ENCODE results near the gene IRF2BPL. TPM values are rescaled to one million over a fixed set of nuclear protein-coding genes. Genes with fewer than 3 reads are reported as not detected.

Gene IRF2BPL
- total and polyA plus RNA-seq, 4 experiments from 2014 or later, result 1.2 to 37.7 (median 20.2) TPM

DNA sequence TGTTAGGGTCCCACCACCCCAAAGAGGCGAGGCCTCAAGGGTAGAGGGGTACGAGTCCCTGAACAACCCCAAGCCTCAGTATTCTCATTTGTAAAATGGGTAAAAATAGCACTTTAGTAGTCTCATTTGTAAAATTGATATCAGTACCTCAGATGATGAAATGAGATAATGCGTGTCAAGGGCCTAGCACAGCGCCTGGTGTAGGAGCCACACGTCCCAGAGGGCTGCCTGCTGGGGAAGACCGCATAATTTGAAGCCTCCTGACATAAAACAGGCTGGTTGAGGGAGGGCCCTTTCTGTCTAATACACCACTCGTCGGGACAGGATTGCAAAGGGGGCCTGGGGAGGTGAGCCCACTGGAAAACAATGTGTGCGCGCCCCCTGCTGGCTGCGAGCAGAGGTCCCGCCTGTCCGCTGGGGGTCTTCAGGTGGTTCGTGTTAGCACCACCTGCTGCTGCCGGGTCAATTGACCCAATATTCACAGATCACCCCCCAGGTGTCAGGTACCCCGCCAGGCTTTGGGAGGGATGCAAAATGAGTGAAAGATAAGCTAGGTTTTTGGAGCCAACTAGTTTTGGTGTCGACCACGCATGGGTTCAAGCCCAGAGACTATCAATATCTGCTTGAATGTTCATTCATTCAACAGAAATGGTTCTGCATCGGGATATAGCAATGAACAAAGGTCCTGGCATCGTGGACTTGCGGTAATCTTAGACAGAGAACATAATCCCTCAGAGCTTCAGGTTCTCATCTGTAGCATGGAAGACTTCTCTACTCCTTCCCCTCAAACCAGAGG lies 24.7 kb upstream of the IRF2BPL start:
- intact Hi-C loops (cut with micrococcal nuclease), result loop anchor here (1.0 kb wide), 5 partner anchors 13 to 177 kb away; no protein-coding TSS in a partner anchor
- H3K4me3 ChIP-seq (ENCODE audit: low read length in 2 of 2), result no peak overlapping the region
- H3K4me1 ChIP-seq (ENCODE audit: insufficient read depth, low read length), result peaks cover 25% of the 10 kb centered on the region
- H3K9me3 Mint-ChIP-seq, result no peaks in the 10 kb centered on the region
- H3K27ac Mint-ChIP-seq, result peak overlapping the region in 6 of 7 donors; percentile 24 to 79 (median 49)
- no peaks in the 10 kb centered on the region for H3K36me3 ChIP-seq (ENCODE audit: insufficient read depth, low read length)
- H3K27me3 Mint-ChIP-seq, result no peaks in the 10 kb centered on the region
- DNase-seq, result peak; percentile 68 to 75 (median 69)
- H3K27me3 ChIP-seq (ENCODE audit: insufficient read depth, low read length), result no peaks in the 10 kb centered on the region
- no peak overlapping the region for H3K27ac ChIP-seq (ENCODE audit: low read depth, low read length)
- ChIA-PET CTCF (ENCODE audit: partially characterized antibody) (interaction anchor here (0.7 to 17.7 kb wide), 27 partner anchors 8 to 179 kb away, joined by 3 to 360 read pairs (median 8); partner anchors contain the start of gene IRF2BPL), POLR2A (ENCODE audit: partially characterized antibody) (interaction anchor here (0.7 to 5.2 kb wide), 12 partner anchors 11 to 140 kb away, joined by 3 to 38 read pairs (median 5); partner anchors contain the start of gene IRF2BPL)
- H3K4me1 Mint-ChIP-seq, result peaks cover 16 to 36% (median 22%) of the 10 kb centered on the region in 4 donors
- H3K36me3 Mint-ChIP-seq, result no peaks in the 10 kb centered on the region
- peak overlapping the region in 1 of 8 donors; percentile 51 for H3K4me3 Mint-ChIP-seq
- no peaks in the 10 kb centered on the region for H3K9me3 ChIP-seq (ENCODE audit: control insufficient read depth in 1 of 2, low read length in 2 of 2)

- Mint-ChIP-seq H3K27me3 (no peaks in the 10 kb centered on the region), H3K4me1 (peaks cover 17 to 37% (median 23%) of the 10 kb centered on the region in 4 donors), H3K27ac (peak overlapping the region in 3 of 7 donors; percentile 35 to 80 (median 53)), H3K4me3 (no peak overlapping the region), H3K36me3 (no peaks in the 10 kb centered on the region), H3K9me3 (no peaks in the 10 kb centered on the region)
- no peak overlapping the region for H3K4me3 ChIP-seq (ENCODE audit: low read length in 2 of 2)
- no peak overlapping the region for H3K27ac ChIP-seq (ENCODE audit: low read depth, low read length)
- H3K27me3 ChIP-seq (ENCODE audit: insufficient read depth, low read length), result no peaks in the 10 kb centered on the region
- intact Hi-C loops (cut with micrococcal nuclease), result loop anchor here (1.0 kb wide), 5 partner anchors 12 to 176 kb away; no protein-coding TSS in a partner anchor
- H3K9me3 ChIP-seq (ENCODE audit: control insufficient read depth in 1 of 2, low read length in 2 of 2), result no peaks in the 10 kb centered on the region
- ChIA-PET CTCF (ENCODE audit: partially characterized antibody) (interaction anchor here (0.8 to 17.7 kb wide), 17 partner anchors 8 to 178 kb away, joined by 3 to 360 read pairs (median 16); partner anchors contain the start of gene IRF2BPL), POLR2A (ENCODE audit: partially characterized antibody) (interaction anchor here (1.3 to 5.2 kb wide), 6 partner anchors 13 to 139 kb away, joined by 3 to 38 read pairs (median 18); partner anchors contain the start of gene IRF2BPL)
- no peaks in the 10 kb centered on the region for H3K36me3 ChIP-seq (ENCODE audit: insufficient read depth, low read length)
- no peak for DNase-seq
- peaks cover 25% of the 10 kb centered on the region for H3K4me1 ChIP-seq (ENCODE audit: insufficient read depth, low read length)
These were observed 24.0 kb upstream of the IRF2BPL start for GRCh38 chr14:77052281-77053044.

DNA sequence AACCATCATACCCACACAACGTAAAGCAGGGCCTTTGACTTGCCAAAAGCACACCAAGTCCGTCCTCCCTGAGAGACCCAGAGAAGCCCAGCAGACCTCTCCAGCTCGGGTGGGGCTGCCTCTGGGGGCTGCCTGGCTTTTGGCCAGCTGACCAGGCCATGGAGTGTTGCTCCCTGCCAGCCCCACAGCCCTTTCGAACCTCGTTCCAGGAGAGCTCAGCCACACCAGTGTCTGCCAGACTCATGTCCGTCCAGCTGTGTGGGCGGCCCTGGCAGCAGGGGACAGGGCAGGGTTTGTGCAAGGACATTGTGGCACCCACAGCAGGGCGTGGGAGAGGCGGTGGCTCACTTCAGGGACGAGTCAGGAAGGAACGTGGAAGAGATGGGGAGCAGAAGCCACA lies 22.6 kb upstream of the IRF2BPL start:
- intact Hi-C loops (cut with micrococcal nuclease), result no loop called here
- H3K9me3 ChIP-seq (ENCODE audit: control insufficient read depth in 1 of 2, low read length in 2 of 2), result no peaks in the 10 kb centered on the region
- Mint-ChIP-seq H3K9me3 (no peaks in the 10 kb centered on the region), H3K4me3 (no peak overlapping the region), H3K27me3 (no peaks in the 10 kb centered on the region), H3K4me1 (peaks cover 24 to 48% (median 31%) of the 10 kb centered on the region in 4 donors), H3K27ac (peak overlapping the region in 1 of 7 donors; percentile 41), H3K36me3 (no peaks in the 10 kb centered on the region)
- ChIA-PET CTCF (ENCODE audit: partially characterized antibody) (interaction anchor here (0.7 to 17.7 kb wide), 10 partner anchors 8 to 177 kb away, joined by 3 to 360 read pairs (median 12); no protein-coding TSS in a partner anchor), POLR2A (ENCODE audit: partially characterized antibody) (interaction anchor here (0.7 to 3.6 kb wide), 3 partner anchors 11 to 138 kb away, joined by 3 to 34 read pairs (median 5); partner anchors contain the start of gene IRF2BPL)
- DNase-seq, result no peak
- H3K27ac ChIP-seq (ENCODE audit: low read depth, low read length), result no peak overlapping the region
- no peak overlapping the region for H3K4me3 ChIP-seq (ENCODE audit: low read length in 2 of 2)
- H3K36me3 ChIP-seq (ENCODE audit: insufficient read depth, low read length), result no peaks in the 10 kb centered on the region
- peaks cover 32% of the 10 kb centered on the region for H3K4me1 ChIP-seq (ENCODE audit: insufficient read depth, low read length)
- no peaks in the 10 kb centered on the region for H3K27me3 ChIP-seq (ENCODE audit: insufficient read depth, low read length)

DNA sequence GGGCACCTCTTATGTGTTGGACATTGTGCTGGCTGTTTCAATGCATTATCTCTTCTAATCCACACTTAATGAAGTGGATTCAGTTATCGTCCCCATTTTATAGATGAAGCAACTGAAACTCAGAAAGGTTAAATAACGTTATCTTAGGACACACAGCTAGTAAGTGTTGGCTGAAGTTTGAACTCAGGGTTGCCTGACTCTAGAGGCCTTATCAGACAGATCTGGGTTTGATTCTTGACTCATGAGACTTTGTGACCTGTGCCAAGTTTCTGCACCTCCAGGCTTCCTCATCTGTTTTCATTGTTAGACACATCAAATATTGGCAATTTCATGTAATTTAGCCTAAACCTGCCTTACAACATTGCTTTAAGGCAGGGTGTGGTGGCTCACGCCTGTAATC lies 18.2 kb upstream of the IRF2BPL start:
- no peaks in the 10 kb centered on the region for H3K27me3 Mint-ChIP-seq
- intact Hi-C loops (cut with micrococcal nuclease), result no loop called here
- ChIA-PET POLR2A (ENCODE audit: partially characterized antibody) (interaction anchor here (0.8 to 15.8 kb wide), 2 partner anchors 18 to 85 kb away, joined by 3 to 456 read pairs; partner anchors contain the start of gene IRF2BPL), CTCF (ENCODE audit: partially characterized antibody) (interaction anchor here (1.0 to 17.7 kb wide), 8 partner anchors 16 to 132 kb away, joined by 3 to 360 read pairs (median 4); partner anchors contain the start of gene IRF2BPL)
- Histone ChIP-seq H3K4me1 (ENCODE audit: insufficient read depth, low read length) (peaks cover 52% of the 10 kb centered on the region), H3K36me3 (ENCODE audit: insufficient read depth, low read length) (no peaks in the 10 kb centered on the region), H3K27ac (ENCODE audit: low read depth, low read length) (no peak overlapping the region), H3K4me3 (ENCODE audit: low read length in 2 of 2) (no peak overlapping the region), H3K27me3 (ENCODE audit: insufficient read depth, low read length) (no peaks in the 10 kb centered on the region), H3K9me3 (ENCODE audit: control insufficient read depth in 1 of 2, low read length in 2 of 2) (no peaks in the 10 kb centered on the region)
- H3K36me3 Mint-ChIP-seq, result no peaks in the 10 kb centered on the region
- H3K4me3 Mint-ChIP-seq, result no peak overlapping the region
- DNase-seq, result no peak
- no peaks in the 10 kb centered on the region for H3K9me3 Mint-ChIP-seq
- H3K27ac Mint-ChIP-seq, result peak overlapping the region in 2 of 7 donors; percentile 14 to 30
- H3K4me1 Mint-ChIP-seq, result peaks cover 25 to 54% (median 45%) of the 10 kb centered on the region in 4 donors

- H3K9me3 ChIP-seq (ENCODE audit: control insufficient read depth in 1 of 2, low read length in 2 of 2), result no peaks in the 10 kb centered on the region
- POLR2A ChIA-PET (ENCODE audit: partially characterized antibody), result interaction anchor here (0.7 to 15.8 kb wide), 4 partner anchors 8 to 98 kb away, joined by 3 to 456 read pairs (median 4); partner anchors contain the start of gene IRF2BPL
- no peak overlapping the region for H3K27ac ChIP-seq (ENCODE audit: low read depth, low read length)
- peaks cover 64% of the 10 kb centered on the region for H3K4me1 ChIP-seq (ENCODE audit: insufficient read depth, low read length)
- peaks cover 32 to 66% (median 56%) of the 10 kb centered on the region in 4 donors for H3K4me1 Mint-ChIP-seq
- H3K4me3 Mint-ChIP-seq, result no peak overlapping the region
- CTCF ChIA-PET (ENCODE audit: partially characterized antibody), result interaction anchor here (0.9 to 17.7 kb wide), 16 partner anchors 8 to 169 kb away, joined by 3 to 360 read pairs (median 6); partner anchors contain the start of gene IRF2BPL
- no peaks in the 10 kb centered on the region for H3K9me3 Mint-ChIP-seq
- no peaks in the 10 kb centered on the region for H3K27me3 ChIP-seq (ENCODE audit: insufficient read depth, low read length)
- no peaks in the 10 kb centered on the region for H3K27me3 Mint-ChIP-seq
- intact Hi-C loops (cut with micrococcal nuclease), result no loop called here
- no peaks in the 10 kb centered on the region for H3K36me3 Mint-ChIP-seq
- no peaks in the 10 kb centered on the region for H3K36me3 ChIP-seq (ENCODE audit: insufficient read depth, low read length)
- no peak overlapping the region for H3K4me3 ChIP-seq (ENCODE audit: low read length in 2 of 2)
- H3K27ac Mint-ChIP-seq, result peak overlapping the region in 4 of 7 donors; percentile 8 to 61 (median 22)
- no peak for DNase-seq
These were observed 17.0 kb upstream of the IRF2BPL start for GRCh38 chr14:77045238-77046162.

DNA sequence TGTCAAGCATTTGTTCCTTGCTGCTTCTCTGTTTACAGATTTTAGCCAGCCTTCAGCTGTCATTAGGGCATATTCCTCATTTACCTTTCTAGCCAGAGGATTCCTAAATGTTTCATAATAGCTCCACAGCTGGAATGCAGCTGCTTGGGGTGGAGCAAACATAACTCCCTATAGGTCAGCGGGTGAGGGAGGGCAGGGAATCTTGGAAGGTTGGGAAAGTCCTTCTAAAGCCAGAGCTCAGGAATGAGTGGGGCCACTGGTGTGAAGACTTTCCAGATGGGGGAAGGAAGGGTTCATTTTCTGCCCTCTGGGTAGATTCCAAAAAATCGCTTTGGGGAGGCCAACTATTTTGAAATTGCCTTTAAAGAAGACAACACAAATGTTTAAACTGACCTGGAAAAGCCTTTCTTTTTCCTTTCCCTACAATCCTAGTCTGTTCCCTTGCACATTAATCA lies 16.3 kb upstream of the IRF2BPL start:
- Mint-ChIP-seq H3K27ac (peak overlapping the region in 3 of 7 donors; percentile 8 to 97 (median 48)), H3K4me1 (peaks cover 30 to 73% (median 59%) of the 10 kb centered on the region in 4 donors)

More for the DNA sequence above, 16.3 kb upstream of the IRF2BPL start:
- intact Hi-C loops (cut with micrococcal nuclease), result loop anchor here (5.0 kb wide), 1 partner anchor 277 kb away; the partner anchor contains the start of genes GSTZ1 and POMT2
- no peaks in the 10 kb centered on the region for H3K36me3 ChIP-seq (ENCODE audit: insufficient read depth, low read length)
- no peaks in the 10 kb centered on the region for H3K27me3 ChIP-seq (ENCODE audit: insufficient read depth, low read length)
- ChIA-PET CTCF (ENCODE audit: partially characterized antibody) (interaction anchor here (0.9 to 17.7 kb wide), 13 partner anchors 9 to 169 kb away, joined by 3 to 360 read pairs (median 7); partner anchors contain the start of gene IRF2BPL), POLR2A (ENCODE audit: partially characterized antibody) (interaction anchor here (1.2 to 15.8 kb wide), 2 partner anchors 16 to 97 kb away, joined by 4 to 456 read pairs; partner anchors contain the start of gene IRF2BPL)
- Mint-ChIP-seq H3K9me3 (no peaks in the 10 kb centered on the region), H3K36me3 (no peaks in the 10 kb centered on the region), H3K27me3 (no peaks in the 10 kb centered on the region), H3K4me3 (no peak overlapping the region)
- H3K27ac ChIP-seq (ENCODE audit: low read depth, low read length), result no peak overlapping the region
- no peak overlapping the region for H3K4me3 ChIP-seq (ENCODE audit: low read length in 2 of 2)
- peaks cover 67% of the 10 kb centered on the region for H3K4me1 ChIP-seq (ENCODE audit: insufficient read depth, low read length)
- H3K9me3 ChIP-seq (ENCODE audit: control insufficient read depth in 1 of 2, low read length in 2 of 2), result no peaks in the 10 kb centered on the region
- DNase-seq, result no peak

All from CD4-positive, alpha-beta memory T cell (primary cell).